H54 (cell line): ENCODE measurements around the gene DACH1.
"Not testable (repeated sequence)": the region's sequence is repeated elsewhere in the genome, so short reads cannot be mapped to it uniquely, and the experiment has no call there.

Experiments used
- DNase-seq: peaks from one replicate; pipeline ENCODE4 v3.0.0; 2011; ENCODE audit warnings: low spot score, mixed read lengths; ENCODE audit not compliant: insufficient read length
- FAIRE-seq: peaks from 3 replicates; lab custom pipeline; 2011; peaks lifted over from hg19 to GRCh38; lab: Jason Lieb, UNC
- POLR2A ChIP-seq: IDR thresholded peaks from 2 replicates; pipeline ENCODE4 v1.6.1; 2011; ENCODE audit warnings: low read depth, mild to moderate bottlenecking, low read length

Gene DACH1

GRCh38 chr13:71798707-71799106, 68.3 kb downstream of the DACH1 start:
- FAIRE-seq: no peak
- no peak for DNase-seq
- TF ChIP-seq POLR2A: no peak

GRCh38 chr13:71797517-71797916, 69.5 kb downstream of the DACH1 start:
- FAIRE-seq: no peak
- no peak for DNase-seq
- no peak for TF ChIP-seq POLR2A

GRCh38 chr13:71789693-71790329, 77.2 kb downstream of the DACH1 start:
- DNase-seq (no peak), FAIRE-seq (no peak)
- TF ChIP-seq POLR2A: no peak

- TF ChIP-seq POLR2A: no peak
- no peak for FAIRE-seq
- no peak for DNase-seq
Measured at GRCh38 chr13:71789037-71789436, 78.0 kb downstream of the DACH1 start.

- FAIRE-seq: no peak
- TF ChIP-seq POLR2A: no peak
Measured at GRCh38 chr13:71787414-71787813, 79.6 kb downstream of the DACH1 start.

GRCh38 chr13:71786875-71787274, 80.1 kb downstream of the DACH1 start:
- FAIRE-seq (no peak), DNase-seq (no peak)
- no peak for TF ChIP-seq POLR2A

More at GRCh38 chr13:71787414-71787813, 79.6 kb downstream of the DACH1 start:
- no peak for DNase-seq

- DNase-seq: no peak
- no peak for TF ChIP-seq POLR2A
- no peak for FAIRE-seq
Measured at GRCh38 chr13:71785361-71785760, 81.6 kb downstream of the DACH1 start.

GRCh38 chr13:71780546-71780945, 86.5 kb downstream of the DACH1 start:
- DNase-seq (no peak), FAIRE-seq (no peak)
- no peak for TF ChIP-seq POLR2A

- FAIRE-seq, DNase-seq: not testable (repeated sequence)
Measured at GRCh38 chr13:71778998-71779397, 88.0 kb downstream of the DACH1 start.

- DNase-seq: no peak
- TF ChIP-seq POLR2A: no peak
- FAIRE-seq: no peak
Measured at GRCh38 chr13:71775966-71776365, 91.0 kb downstream of the DACH1 start.

- DNase-seq (no peak), FAIRE-seq (no peak)
- TF ChIP-seq POLR2A: no peak
Measured at GRCh38 chr13:71774863-71775262, 92.1 kb downstream of the DACH1 start.

- FAIRE-seq (no peak), DNase-seq (no peak)
- TF ChIP-seq POLR2A: no peak
Measured at GRCh38 chr13:71773531-71773930, 93.5 kb downstream of the DACH1 start.

GRCh38 chr13:71772361-71772760, 94.6 kb downstream of the DACH1 start:
- TF ChIP-seq POLR2A: no peak
- DNase-seq (no peak), FAIRE-seq (no peak)

GRCh38 chr13:71771144-71771543, 95.9 kb downstream of the DACH1 start:
- DNase-seq (no peak), FAIRE-seq (no peak)
- no peak for TF ChIP-seq POLR2A

GRCh38 chr13:71770710-71771109, 96.3 kb downstream of the DACH1 start:
- DNase-seq (no peak), FAIRE-seq (no peak)
- no peak for TF ChIP-seq POLR2A

- DNase-seq (no peak), FAIRE-seq (no peak)
- TF ChIP-seq POLR2A: no peak
Measured at GRCh38 chr13:71768881-71769280, 98.1 kb downstream of the DACH1 start.
